ENCODE data around the gene NUDT14.

NUDT14 gene

DNA sequence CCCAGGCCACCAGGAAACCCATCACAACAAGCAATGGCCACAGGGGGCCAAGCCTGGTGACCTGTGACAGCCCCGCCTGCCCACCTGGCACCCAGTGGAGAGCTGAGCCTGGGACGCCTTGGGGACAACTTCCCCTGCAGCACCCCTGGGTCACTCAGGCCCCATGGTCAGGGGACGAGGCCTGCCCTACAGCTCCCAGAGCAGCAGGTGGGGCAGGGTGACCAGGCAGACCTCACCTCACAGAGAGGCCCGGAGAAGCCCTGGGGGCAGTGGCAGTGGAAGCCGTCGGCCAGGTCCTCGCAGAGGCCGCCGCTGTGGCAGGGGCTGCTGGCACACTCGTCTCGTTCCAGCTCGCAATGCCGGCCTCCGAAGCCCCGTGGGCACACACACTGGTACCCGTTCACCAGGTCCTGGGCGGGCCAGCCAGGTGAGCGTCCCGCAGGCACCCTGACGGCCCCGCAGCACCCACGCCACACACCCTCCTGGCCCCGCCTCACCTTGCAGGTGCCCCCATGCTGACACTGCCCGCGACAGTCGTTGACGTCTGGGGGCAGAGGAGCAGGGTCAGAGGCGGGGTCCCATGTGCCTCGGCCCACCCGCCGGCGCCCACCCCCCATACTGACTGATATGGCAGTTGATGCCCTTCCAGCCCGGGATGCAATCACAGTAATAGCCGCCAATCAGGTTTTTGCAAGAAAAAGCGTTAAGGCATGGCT is 30.6 kb downstream of the NUDT14 start:
- FAIRE-seq (no peak), DNase-seq (ENCODE audit: insufficient read length, low spot score) (no peak)
- no peak for TF ChIP-seq POLR2A (IDR thresholded peaks at IDR 0.05; ENCODE audit: low read depth, low read length)

DNA sequence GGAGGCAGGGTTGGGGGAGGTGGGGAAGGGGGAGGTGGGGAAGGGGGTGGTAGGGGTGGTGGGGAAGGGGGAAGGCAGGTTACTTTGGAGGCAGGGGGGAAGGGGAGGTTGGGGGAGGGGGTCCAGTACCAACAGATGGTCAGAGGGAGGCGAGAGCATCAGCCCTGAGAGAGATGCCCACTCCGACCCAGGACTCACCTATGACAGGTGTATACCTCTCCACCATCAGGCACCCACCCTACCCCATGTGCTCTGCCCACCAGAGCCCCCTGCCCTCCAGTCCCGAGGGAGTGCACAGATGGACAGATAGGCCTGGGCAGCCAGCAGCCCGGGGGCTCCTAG is 31.1 kb downstream of the NUDT14 start:
- no peak for DNase-seq (ENCODE audit: insufficient read length, low spot score)
- no peak for TF ChIP-seq POLR2A (IDR thresholded peaks at IDR 0.05; ENCODE audit: low read depth, low read length)
- no peak for FAIRE-seq

DNA sequence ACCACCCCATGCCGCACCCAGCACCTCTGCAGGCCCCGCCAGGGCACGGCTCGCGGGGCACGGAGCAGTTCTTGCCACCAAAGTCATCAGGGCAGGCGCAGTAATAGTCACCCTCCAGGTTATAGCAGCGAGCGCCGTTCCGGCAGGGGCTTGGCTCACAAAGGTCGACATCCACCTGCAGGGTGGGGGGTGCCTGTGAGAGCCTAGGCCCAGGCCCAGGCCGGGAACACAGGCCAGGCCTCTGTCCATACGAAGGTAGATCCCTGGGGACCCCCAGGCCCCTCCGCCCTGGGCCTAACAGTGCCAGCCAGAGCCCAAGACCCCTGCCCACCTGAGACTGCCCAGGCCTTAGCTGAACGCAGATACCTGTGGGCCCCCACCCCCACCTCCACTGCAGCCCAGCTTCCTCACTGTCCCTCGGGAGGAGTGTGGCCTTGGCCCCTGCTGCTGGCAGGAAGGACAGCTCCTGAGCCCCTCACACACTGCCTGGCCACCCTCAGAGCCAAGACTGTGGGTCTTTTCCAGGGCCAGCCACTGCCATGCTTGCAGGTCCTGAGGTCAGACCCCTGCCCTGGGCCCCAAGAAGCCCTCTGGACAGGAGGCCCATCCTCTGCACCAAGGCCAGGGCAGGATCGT is 31.8 kb downstream of the NUDT14 start:
- no peak for TF ChIP-seq POLR2A (IDR thresholded peaks at IDR 0.05; ENCODE audit: low read depth, low read length)

DNA sequence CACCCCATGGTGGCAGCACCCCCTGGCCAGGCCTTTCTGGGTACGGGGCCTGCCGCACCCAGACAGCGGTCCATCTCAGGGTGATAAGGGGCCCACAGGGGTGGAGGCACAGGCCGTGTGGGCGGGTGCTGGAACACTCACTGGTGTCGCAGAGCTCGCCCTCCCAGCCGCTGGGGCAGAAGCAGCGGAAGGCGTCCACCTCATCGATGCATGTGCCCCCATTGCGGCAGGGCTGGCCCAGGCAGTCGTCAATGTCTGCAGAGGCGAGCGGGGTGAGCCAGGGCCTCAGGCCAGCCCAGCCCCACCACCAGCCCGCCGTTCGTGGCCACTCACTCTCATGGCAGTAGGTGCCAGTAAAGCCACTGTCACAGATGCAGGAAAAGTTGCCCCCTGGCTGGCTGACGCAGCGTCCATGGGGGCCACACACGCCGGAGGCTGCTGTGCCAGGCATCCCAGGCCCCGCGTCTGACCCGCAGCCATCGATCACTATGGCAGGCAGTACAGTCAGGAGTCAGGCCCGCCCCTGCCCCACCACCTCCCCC is 32.4 kb downstream of the NUDT14 start:
- DNase-seq (ENCODE audit: insufficient read length, low spot score) (no peak), FAIRE-seq (no peak)
- TF ChIP-seq POLR2A (IDR thresholded peaks at IDR 0.05; ENCODE audit: low read depth, low read length) = no peak

More for the DNA sequence above, 31.8 kb downstream of the NUDT14 start:
- no peak for FAIRE-seq
- no peak for DNase-seq (ENCODE audit: insufficient read length, low spot score)

GRCh38 chr14:105147671-105148603 is 33.2 kb downstream of the NUDT14 start:
- DNase-seq (ENCODE audit: insufficient read length, low spot score) (no peak), FAIRE-seq (no peak)
- no peak for TF ChIP-seq POLR2A (IDR thresholded peaks at IDR 0.05; ENCODE audit: low read depth, low read length)

- no peak for TF ChIP-seq POLR2A (IDR thresholded peaks at IDR 0.05; ENCODE audit: low read depth, low read length)
- no peak for DNase-seq (ENCODE audit: insufficient read length, low spot score)
- FAIRE-seq = no peak
These were observed 34.0 kb downstream of the NUDT14 start for GRCh38 chr14:105146976-105147635.

- FAIRE-seq = no peak
These were observed 34.7 kb downstream of the NUDT14 start for GRCh38 chr14:105146181-105146975.

DNA sequence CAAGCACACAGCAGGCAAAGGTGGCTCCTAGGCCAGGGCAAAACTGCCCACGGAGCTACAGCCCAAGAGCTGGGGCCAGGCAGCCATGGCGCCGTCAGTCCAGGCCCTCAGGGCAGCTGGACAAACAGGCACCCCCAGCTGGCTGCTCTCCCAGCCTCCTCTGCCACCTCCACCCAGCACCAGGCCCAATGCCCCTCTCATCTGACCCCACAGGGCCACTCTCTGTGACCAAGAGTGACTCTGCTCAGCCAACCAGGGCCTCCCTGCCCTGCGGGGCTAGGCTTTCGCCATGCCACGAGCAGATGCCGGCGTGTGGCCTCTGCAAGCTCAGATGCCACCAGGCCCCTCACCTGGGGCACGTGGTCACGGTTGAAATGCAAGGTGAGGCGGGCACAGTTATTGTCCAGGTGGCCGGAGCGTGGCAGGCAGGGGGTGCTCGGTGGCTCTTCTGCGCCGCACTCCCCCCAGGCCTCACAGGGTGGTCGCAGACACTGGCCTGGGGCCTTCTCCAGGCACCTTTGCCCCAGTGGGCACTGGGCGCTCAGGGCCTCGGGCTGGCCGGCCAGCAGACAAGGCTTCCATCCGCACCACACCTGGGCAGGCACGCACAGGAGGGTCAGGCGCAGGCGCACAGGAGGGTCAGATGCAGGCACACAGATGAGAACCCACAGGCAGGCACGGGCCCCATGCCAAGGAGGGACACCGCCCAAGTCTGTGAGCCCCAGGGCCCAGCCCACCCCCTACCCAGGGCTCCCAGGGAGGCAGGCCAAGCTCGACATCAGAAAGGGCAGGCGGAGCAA is 35.5 kb downstream of the NUDT14 start:
- no peak for TF ChIP-seq POLR2A (IDR thresholded peaks at IDR 0.05; ENCODE audit: low read depth, low read length)
- DNase-seq (ENCODE audit: insufficient read length, low spot score) (no peak), FAIRE-seq (no peak)

More at GRCh38 chr14:105146181-105146975, 34.7 kb downstream of the NUDT14 start:
- no peak for TF ChIP-seq POLR2A (IDR thresholded peaks at IDR 0.05; ENCODE audit: low read depth, low read length)
- DNase-seq (ENCODE audit: insufficient read length, low spot score) = no peak

GRCh38 chr14:105144666-105145380 is 36.3 kb downstream of the NUDT14 start:
- DNase-seq (ENCODE audit: insufficient read length, low spot score) (no peak), FAIRE-seq (no peak)
- TF ChIP-seq POLR2A (IDR thresholded peaks at IDR 0.05; ENCODE audit: low read depth, low read length) = no peak

DNA sequence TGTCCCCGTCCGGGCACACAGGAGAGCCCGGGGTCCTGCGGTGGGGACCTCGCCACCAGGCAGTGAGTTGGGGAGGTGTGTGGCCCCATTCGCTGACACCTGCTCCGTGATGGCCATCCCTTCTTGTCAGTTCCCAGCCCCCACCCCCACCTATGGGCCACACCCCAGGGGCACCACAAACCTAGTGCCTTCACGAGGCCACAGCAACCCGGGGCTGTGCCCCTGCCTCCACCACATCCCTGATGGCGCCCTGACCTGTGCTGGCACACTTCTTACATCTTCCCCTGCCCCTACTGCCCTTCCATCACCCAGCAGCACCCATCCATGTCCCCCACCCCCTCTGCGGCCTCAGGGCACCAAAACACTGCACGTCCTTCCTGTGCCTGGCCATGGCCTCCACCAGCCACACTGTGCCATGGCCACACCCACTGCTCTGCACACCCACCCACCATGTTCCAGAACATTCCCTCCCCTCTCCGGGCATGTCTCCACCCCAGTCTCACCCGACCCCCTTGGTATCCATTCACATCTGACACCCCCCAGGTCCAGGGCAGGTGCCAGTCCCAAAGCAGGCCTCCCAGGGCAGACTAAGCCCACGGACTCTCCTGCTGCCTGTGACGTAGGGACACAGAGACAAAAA is 37.0 kb downstream of the NUDT14 start:
- FAIRE-seq (no peak), DNase-seq (ENCODE audit: insufficient read length, low spot score) (no peak)
- no peak for TF ChIP-seq POLR2A (IDR thresholded peaks at IDR 0.05; ENCODE audit: low read depth, low read length)

GRCh38 chr14:105143451-105144025 is 37.6 kb downstream of the NUDT14 start:
- no peak for TF ChIP-seq POLR2A (IDR thresholded peaks at IDR 0.05; ENCODE audit: low read depth, low read length)
- DNase-seq (ENCODE audit: insufficient read length, low spot score) = no peak
- no peak for FAIRE-seq

Measured in H54 (cell line).